A549 treated with ZK216348 at 1 μM for 4 hours (cell line): Measurements from ENCODE around the gene NDUFAB1. TPM values are rescaled to one million over a fixed set of nuclear protein-coding genes. Genes with fewer than 3 reads are reported as not detected.

ENCODE experiments used
- total RNA-seq: library from RNA; stranded (reverse); fragments of 200-300 nt; extraction: Qiagen RNA extraction; gene quantifications from 5 replicates; pipeline ENCODE4 v1.2.3, GENCODE V29; 2022; ENCODE audit warnings: low read depth

Gene NDUFAB1
- total RNA-seq: 138 to 194 TPM (median 173 TPM) in 5 replicates

GRCh38 chr16:23595951-23596720 lies at the start of gene NDUFAB1:
TSS of gene NDUFAB1 (minus strand) at chr16:23596316. CDS start at chr16:23596290, 26 bp downstream.

DNA sequence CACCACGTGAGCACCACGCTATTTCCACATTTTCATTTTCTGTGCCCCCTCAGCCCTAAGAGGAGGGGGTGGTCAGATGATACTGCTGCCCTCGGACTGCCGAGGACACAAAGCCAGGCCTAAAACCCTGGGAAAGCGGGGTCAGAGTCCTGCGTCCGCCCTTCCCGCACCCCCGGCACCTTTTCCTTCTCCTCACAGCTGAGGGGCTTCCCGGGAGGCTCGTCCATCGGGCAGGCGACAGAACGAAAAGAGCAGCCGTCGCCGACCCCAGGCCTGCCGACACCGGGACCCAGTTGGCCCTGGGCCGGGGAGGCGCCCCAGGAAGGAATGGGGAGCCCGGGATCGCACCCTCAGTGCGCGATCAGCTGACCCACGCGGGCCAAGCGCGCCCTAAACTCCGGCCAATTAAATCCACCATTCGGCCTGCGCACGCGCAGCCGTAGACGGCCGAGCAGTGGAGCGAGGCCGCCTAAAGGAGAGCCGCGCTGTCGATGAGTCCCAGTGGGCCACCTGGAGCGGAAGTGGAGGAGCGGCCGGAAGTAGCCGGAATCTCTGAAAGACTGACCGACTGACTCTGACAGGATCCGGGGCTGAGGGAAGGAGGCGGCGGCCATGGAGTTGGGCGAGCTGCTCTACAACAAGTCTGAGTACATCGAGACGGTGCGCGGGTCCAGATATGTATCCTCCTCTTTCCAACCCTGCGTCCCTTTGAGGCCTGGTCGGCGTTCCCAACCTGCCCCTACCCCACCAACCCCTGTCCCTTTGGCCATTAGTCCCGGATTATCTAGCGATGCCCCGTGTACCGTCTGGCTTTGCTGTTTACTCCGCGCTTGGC lies 45.0 kb upstream of the NDUFAB1 start, which contains the start of the genes DCTN5 and PALB2:
DCTN5 (plus strand) TSS at position 536 of the 835 bp plus-strand sequence; CDS start at position 613, 77 bp downstream.
PALB2 (minus strand) TSS at position 380 of the 835 bp plus-strand sequence; CDS start at position 227, 153 bp downstream.

GRCh38 chr16:23556881-23557778 lies 39.0 kb downstream of the NDUFAB1 start, which contains the start of the genes EARS2 and UBFD1:
TSS of gene EARS2 (minus strand) at chr16:23557350. CDS start at chr16:23557343, 7 bp downstream.
TSS of gene UBFD1 (plus strand) at chr16:23557727. CDS start at chr16:23557743, 16 bp downstream.

Other genes with a start within 250 kb of the NDUFAB1 start
- gene COG7, start 143.1 kb downstream of the NDUFAB1 start, total RNA-seq: 13.5 to 18.3 TPM (median 16.7 TPM) in 5 replicates
- gene GGA2, start 85.8 kb downstream of the NDUFAB1 start, total RNA-seq: 20.7 to 31.0 TPM (median 27.5 TPM) in 5 replicates
- gene EARS2, start 39.0 kb downstream of the NDUFAB1 start, total RNA-seq: 19.3 to 37.0 TPM (median 30.6 TPM) in 5 replicates
- 32.6 to 69.2 TPM (median 54.2 TPM) in 5 replicates for gene UBFD1, start 38.6 kb downstream of the NDUFAB1 start, total RNA-seq
- 9.6 to 13.3 TPM (median 10.5 TPM) in 5 replicates for gene PALB2, start 45.0 kb upstream of the NDUFAB1 start, total RNA-seq
- gene DCTN5, start 45.1 kb upstream of the NDUFAB1 start, total RNA-seq: 68.4 to 82.1 TPM (median 72.7 TPM) in 5 replicates
- 160 to 173 TPM (median 168 TPM) in 5 replicates for gene PLK1, start 82.6 kb upstream of the NDUFAB1 start, total RNA-seq
- 0.20 TPM in 1 of 5 replicates, not detected in the others for gene ERN2, start 116.9 kb upstream of the NDUFAB1 start, total RNA-seq
- gene CHP2, start 158.7 kb upstream of the NDUFAB1 start, total RNA-seq: not detected in 5 replicates
- gene PRKCB, start 239.7 kb upstream of the NDUFAB1 start, total RNA-seq: 0.20 to 0.41 TPM (median 0.25 TPM) in 5 replicates